Bronchial epithelial cell (primary cell): Measurements from ENCODE around the gene ERVFRD-1. TPM values are rescaled to one million over a fixed set of nuclear protein-coding genes. Genes with fewer than 3 reads are reported as not detected.

ENCODE experiments used
- DNase-seq: peaks from one replicate; pipeline ENCODE4 v3.0.0-alpha.2; 2010; ENCODE audit warnings: low read depth
- FAIRE-seq: peaks from 2 replicates; lab custom pipeline; 2011; peaks lifted over from hg19 to GRCh38; lab: Jason Lieb, UNC
- H3K27me3 ChIP-seq: 2 replicates; pipeline ENCODE4 v1.5.1; 2011; ENCODE audit warnings: low read length; ENCODE audit not compliant: control insufficient read depth, insufficient read depth
- H3K36me3 ChIP-seq: 2 replicates; pipeline ENCODE4 v1.5.1; 2011; ENCODE audit warnings: low read length; ENCODE audit not compliant: control insufficient read depth, insufficient read depth
- H3K4me3 ChIP-seq: 2 replicates; pipeline ENCODE4 v1.5.1; 2011; ENCODE audit warnings: mild to moderate bottlenecking, low read depth, low read length, control low read depth
- total RNA-seq: library from RNA; depleted of rRNA; stranded (reverse); fragments of >200 nt; gene quantifications from 2 replicates; pipeline ENCODE4 v1.2.1, GENCODE V29; 2014
- TF ChIP-seq, protein P1 (sequence below): IDR thresholded peaks from 2 replicates; pipeline ENCODE4 v1.5.1; 2011; ENCODE audit warnings: mild to moderate bottlenecking, moderate library complexity, low read length, control low read depth, inconsistent platforms; ENCODE audit not compliant: insufficient read depth, severe bottlenecking

The ERVFRD-1 gene
- total RNA-seq, 1 donor from 2014 or later, result not detected

DNA sequence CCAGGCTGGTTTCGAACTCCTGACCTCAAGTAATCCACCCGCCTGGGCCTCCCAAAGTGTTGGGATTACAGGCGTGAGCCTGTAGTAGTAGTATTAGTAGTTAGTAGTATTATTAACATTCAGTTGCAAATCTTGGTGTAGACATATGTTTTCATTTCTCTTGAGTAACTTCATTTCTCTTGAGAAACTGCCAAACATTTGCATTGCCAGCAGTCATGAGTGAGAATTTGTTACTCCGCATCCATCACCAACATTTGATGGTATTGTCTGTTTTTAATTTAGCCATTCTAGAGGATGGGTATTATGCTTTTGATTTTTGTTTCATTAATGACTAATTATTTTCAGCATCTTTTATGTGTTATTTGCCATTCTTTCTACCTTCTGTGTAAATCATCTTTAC, 1.5 kb upstream of the ERVFRD-1 start:
- TF ChIP-seq, protein P1, sequence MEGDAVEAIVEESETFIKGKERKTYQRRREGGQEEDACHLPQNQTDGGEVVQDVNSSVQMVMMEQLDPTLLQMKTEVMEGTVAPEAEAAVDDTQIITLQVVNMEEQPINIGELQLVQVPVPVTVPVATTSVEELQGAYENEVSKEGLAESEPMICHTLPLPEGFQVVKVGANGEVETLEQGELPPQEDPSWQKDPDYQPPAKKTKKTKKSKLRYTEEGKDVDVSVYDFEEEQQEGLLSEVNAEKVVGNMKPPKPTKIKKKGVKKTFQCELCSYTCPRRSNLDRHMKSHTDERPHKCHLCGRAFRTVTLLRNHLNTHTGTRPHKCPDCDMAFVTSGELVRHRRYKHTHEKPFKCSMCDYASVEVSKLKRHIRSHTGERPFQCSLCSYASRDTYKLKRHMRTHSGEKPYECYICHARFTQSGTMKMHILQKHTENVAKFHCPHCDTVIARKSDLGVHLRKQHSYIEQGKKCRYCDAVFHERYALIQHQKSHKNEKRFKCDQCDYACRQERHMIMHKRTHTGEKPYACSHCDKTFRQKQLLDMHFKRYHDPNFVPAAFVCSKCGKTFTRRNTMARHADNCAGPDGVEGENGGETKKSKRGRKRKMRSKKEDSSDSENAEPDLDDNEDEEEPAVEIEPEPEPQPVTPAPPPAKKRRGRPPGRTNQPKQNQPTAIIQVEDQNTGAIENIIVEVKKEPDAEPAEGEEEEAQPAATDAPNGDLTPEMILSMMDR, result no peak
- Histone ChIP-seq H3K36me3 (no peaks in the 10 kb centered on the region), H3K27me3 (no peaks in the 10 kb centered on the region), H3K4me3 (no peak overlapping the region)
- DNase-seq (no peak), FAIRE-seq (no peak)

DNA sequence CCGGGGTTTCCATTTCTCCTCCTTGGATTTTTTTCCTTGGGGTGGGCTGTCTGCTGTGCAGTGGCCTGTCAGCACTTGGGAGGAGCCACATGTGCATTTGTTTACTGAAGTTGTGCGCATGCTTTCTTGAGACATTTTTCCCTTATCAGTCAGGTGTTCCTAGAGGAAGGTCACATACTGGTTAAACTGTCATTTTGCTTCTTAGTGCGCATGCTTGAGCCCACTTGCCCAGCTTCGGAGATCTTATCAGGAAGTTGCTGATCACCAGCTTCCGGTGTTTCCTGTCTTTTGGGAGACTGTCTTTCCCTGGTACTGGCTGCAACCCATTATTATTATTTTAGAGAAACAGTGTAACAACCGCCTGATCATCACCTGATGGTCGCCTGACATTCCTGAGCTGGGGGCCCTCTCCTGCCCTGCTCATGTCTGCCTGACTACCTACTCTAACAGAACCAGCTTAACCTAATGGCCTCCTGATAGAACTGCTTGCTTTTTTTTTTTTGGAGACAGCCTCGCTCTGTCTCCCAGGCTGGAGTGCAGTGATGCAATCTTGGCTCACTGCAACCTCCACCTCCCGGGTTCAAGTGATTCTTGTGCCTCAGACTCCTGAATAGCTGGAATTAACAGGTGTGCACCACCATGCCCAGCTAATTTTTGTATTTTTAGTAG, 378 bp upstream of the ERVFRD-1 start:
- Histone ChIP-seq H3K36me3 (no peaks in the 10 kb centered on the region), H3K4me3 (no peak overlapping the region), H3K27me3 (no peaks in the 10 kb centered on the region)
- TF ChIP-seq, protein P1, result no peak
- DNase-seq, result no peak
- FAIRE-seq, result no peak

GRCh38 chr6:11108726-11109125, 2.8 kb downstream of the ERVFRD-1 start:
- DNase-seq (no peak), FAIRE-seq (no peak)
- H3K4me3 ChIP-seq, result no peak overlapping the region
- H3K27me3 ChIP-seq, result no peaks in the 10 kb centered on the region
- TF ChIP-seq, protein P1, result no peak
- no peaks in the 10 kb centered on the region for H3K36me3 ChIP-seq

- FAIRE-seq (no peak), DNase-seq (no peak)
- H3K27me3 ChIP-seq, result no peaks in the 10 kb centered on the region
- H3K36me3 ChIP-seq, result peaks cover 1% of the 10 kb centered on the region
- H3K4me3 ChIP-seq, result no peak overlapping the region
- TF ChIP-seq, protein P1, result no peak
Observed at GRCh38 chr6:11103065-11103464, 8.5 kb downstream of the ERVFRD-1 start.

- FAIRE-seq, result no peak
- no peaks in the 10 kb centered on the region for H3K27me3 ChIP-seq
- no peak overlapping the region for H3K4me3 ChIP-seq
- peaks cover 1% of the 10 kb centered on the region for H3K36me3 ChIP-seq
- no peak for DNase-seq
- TF ChIP-seq, protein P1, result no peak
Observed at GRCh38 chr6:11101417-11101816, 10.1 kb downstream of the ERVFRD-1 start.

GRCh38 chr6:11098004-11098403, 13.5 kb downstream of the ERVFRD-1 start:
- TF ChIP-seq, protein P1, result no peak

More at GRCh38 chr6:11098004-11098403, 13.5 kb downstream of the ERVFRD-1 start:
- no peaks in the 10 kb centered on the region for H3K27me3 ChIP-seq
- H3K36me3 ChIP-seq, result peaks cover 1% of the 10 kb centered on the region
- no peak for FAIRE-seq
- no peak overlapping the region for H3K4me3 ChIP-seq
- no peak for DNase-seq
